Measurements from ENCODE around the gene R3HDM1. TPM values are rescaled to one million over a fixed set of nuclear protein-coding genes. Genes with fewer than 3 reads are reported as not detected.
"Not testable (repeated sequence)": the region's sequence is repeated elsewhere in the genome, so short reads cannot be mapped to it uniquely, and the experiment has no call there.

R3HDM1 gene
- total RNA-seq, 2 experiments from 2014 or later: 68.1 to 70.6 TPM

DNA sequence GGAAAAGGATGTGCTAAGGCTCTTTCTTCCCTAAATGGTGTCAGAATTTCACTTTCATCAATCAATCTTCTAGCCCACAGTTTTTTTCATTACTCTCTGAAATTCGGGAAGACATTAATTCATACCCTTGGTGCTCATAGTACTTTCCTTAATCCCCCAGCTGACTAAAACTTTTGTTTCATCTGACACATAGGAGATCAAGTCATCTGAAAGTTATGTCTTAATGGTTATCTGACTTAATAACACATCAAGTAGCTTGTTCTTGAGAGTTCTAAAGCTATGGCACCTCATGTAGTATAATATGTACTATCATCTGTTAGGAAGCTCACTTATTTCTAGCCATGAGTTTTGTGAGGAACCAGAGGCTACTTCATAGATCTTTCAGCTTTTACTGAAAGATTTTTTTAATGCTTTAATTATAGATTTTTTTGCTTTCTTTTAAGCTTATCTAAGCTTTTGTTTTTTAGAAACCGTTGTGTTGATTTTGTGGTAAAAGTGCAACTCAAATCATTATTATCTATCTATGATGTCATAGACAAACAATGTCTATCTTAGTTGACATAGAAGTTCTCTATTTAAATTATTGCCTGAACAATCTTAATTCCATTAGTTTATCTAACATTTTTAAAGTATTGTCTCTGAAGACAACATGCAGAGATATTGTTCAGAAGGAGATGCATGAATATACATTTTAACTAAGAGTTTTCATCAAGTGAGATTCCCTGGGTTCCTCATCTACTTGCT is 116.7 kb downstream of the R3HDM1 start:
- Mint-ChIP-seq H3K36me3 (peaks cover 35% of the 10 kb centered on the region), H3K4me3 (no peak overlapping the region), H3K27me3 (no peaks in the 10 kb centered on the region), H3K9me3 (no peaks in the 10 kb centered on the region), H3K27ac (no peak overlapping the region), H3K4me1 (peaks cover 14% of the 10 kb centered on the region)
- no peak for DNase-seq

DNA sequence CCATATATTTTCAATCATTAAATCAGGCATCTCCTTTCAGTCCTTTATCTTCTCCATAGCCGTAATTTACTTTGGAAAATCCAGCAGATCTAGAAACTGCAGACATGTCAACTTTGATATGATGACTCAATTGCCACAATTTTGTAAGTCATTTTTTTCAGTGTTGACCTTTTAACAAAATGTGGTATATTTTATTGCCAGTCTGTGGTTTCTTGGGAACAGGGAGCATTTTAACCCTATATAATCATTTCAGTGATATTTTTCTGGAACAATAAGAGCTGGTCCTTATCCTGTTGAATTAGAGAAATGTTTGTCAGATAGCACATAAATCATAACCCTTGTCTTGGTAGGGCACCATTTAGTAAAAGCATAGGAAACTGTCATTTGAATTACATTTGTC is 119.4 kb downstream of the R3HDM1 start:
- H3K9me3 Mint-ChIP-seq: peaks cover 2% of the 10 kb centered on the region
- DNase-seq: no peak
- no peak overlapping the region for H3K27ac Mint-ChIP-seq
- no peaks in the 10 kb centered on the region for H3K27me3 Mint-ChIP-seq
- peaks cover 52% of the 10 kb centered on the region for H3K36me3 Mint-ChIP-seq
- peaks cover 14% of the 10 kb centered on the region for H3K4me1 Mint-ChIP-seq
- H3K4me3 Mint-ChIP-seq: no peak overlapping the region

DNA sequence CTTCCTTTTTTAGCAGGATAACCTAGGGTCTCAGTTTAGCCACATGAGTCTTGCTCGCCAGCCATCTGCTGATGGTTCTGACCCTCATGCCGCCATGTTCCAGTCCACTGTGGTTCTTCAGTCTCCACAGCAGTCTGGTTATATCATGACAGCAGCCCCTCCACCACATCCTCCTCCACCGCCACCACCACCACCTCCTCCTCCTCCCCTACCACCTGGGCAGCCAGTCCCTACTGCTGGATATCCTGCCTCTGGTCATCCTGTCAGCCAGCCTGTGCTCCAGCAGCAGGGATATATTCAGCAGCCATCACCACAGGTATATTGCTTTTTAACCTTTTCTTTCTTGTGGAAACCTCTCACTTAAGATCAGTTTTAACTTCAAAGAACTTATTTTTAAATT is 120.4 kb downstream of the R3HDM1 start:
- Mint-ChIP-seq H3K4me1 (peaks cover 14% of the 10 kb centered on the region), H3K36me3 (peaks cover 55% of the 10 kb centered on the region), H3K9me3 (peaks cover 2% of the 10 kb centered on the region), H3K27me3 (no peaks in the 10 kb centered on the region), H3K27ac (peak overlapping the region; percentile 81), H3K4me3 (no peak overlapping the region)
- DNase-seq: no peak

DNA sequence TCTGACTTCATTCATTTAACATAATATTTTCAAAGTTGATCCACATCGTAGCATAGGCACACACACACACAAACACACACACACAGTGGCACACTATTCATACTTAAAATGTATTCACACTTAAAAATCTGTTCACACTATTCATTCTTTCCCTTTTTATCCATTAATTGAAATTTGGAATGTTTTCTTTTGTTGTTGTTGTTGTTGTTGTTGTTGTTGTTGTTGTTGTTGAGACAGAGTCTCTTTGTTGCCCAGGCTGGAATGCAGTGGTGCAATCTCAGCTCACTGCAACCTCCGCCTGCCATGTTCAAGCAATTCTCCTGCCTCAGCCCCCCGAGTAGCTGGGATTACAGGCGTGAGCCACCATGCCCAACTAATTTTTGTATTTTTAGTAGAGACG is 123.0 kb downstream of the R3HDM1 start:
- not testable (repeated sequence) for H3K4me3 Mint-ChIP-seq, H3K27ac Mint-ChIP-seq, H3K9me3 Mint-ChIP-seq, DNase-seq, H3K27me3 Mint-ChIP-seq
- Mint-ChIP-seq H3K4me1 (peaks cover 27% of the 10 kb centered on the region), H3K36me3 (peaks cover 59% of the 10 kb centered on the region)

DNA sequence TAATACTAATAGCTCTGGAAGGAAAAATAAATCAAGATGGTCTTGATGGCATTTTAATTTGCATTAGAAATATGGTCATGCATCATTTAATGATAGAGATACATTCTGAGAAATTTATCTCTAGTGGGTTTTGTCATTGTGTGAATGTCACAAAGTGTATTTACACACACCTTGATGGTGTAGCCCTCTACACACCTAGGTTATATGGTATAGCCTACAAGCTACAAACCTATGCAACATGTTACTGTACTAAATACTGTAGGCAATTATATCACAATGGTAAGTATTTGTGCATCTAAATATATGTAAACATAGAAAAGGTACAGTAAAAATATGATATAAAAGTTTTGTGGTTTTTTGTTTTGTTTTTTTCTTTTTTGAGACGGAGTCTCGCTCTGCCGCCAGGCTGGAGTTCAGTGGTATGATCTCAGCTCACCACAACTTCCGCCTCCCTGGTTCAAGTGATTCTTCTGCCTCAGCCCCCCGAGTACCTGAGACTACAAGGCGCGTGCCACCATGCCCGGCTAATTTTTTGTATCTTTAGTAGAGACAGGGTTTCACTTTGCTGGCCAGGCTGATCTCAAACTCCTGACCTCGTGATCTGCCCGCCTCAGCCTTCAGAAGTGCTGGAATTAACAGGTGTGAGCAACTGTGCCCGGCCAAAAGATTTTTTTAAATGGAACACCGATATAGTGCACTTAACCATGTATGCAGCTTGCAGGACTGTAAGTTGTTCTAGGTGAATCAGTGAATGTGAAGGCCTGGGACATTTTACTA is 126.7 kb downstream of the R3HDM1 start:
- H3K9me3 Mint-ChIP-seq: peaks cover 2% of the 10 kb centered on the region
- peaks cover 23% of the 10 kb centered on the region for H3K4me1 Mint-ChIP-seq
- H3K36me3 Mint-ChIP-seq: peaks cover 46% of the 10 kb centered on the region
- H3K27ac Mint-ChIP-seq: peak overlapping the region; percentile 91
- DNase-seq: peak; percentile 64
- peak overlapping the region; percentile 70 for H3K4me3 Mint-ChIP-seq
- H3K27me3 Mint-ChIP-seq: no peaks in the 10 kb centered on the region

DNA sequence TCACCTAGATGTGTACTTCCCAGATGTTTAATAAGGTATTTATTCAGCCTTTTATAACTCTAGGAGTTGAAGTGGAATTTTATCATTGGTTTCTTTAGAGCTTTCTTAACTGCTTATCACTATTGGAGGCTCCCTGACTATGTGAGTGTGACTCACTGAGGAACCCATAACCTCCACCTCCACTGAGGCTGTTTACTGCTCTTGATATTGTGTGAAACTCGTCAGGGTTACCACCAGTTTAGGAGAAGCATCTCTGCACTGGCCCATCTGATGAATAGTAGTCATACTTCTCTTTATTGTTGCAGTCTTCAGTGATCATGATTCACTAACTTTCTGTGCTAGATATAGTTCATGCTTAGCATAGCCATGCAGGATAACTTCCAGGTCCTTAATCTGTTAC is 130.8 kb downstream of the R3HDM1 start:
- no peaks in the 10 kb centered on the region for H3K9me3 Mint-ChIP-seq
- H3K4me3 Mint-ChIP-seq: no peak overlapping the region
- no peaks in the 10 kb centered on the region for H3K27me3 Mint-ChIP-seq
- no peak for DNase-seq
- no peak overlapping the region for H3K27ac Mint-ChIP-seq
- H3K4me1 Mint-ChIP-seq: peaks cover 43% of the 10 kb centered on the region
- peaks cover 35% of the 10 kb centered on the region for H3K36me3 Mint-ChIP-seq

DNA sequence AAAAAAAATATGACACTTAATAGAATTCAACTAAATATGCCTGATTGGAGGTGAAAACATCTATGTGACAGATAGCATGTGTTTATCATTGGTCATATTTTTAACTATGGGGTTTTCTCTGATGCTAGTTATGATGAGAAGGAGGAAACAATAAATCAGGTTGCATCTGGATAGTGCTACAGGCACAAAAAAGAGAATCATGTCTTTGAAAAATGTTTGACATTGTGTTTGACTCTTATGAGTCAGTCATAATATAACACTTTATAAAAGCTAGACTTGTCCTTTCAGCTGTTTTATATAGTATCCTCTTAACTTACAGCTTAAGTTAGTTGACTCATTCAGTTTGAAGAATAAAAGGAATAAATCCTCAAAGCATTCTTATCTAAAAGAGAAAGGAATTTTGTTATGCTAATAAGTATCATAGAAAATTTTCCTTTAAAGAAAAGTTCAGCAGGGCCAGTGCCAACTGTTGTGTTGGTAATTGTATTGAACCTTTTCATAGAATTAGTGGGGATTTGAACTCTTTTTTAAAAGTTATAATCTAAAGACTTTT is 131.9 kb downstream of the R3HDM1 start:
- no peak overlapping the region for H3K4me3 Mint-ChIP-seq
- no peak overlapping the region for H3K27ac Mint-ChIP-seq
- H3K27me3 Mint-ChIP-seq: no peaks in the 10 kb centered on the region
- H3K9me3 Mint-ChIP-seq: no peaks in the 10 kb centered on the region
- no peak for DNase-seq
- H3K4me1 Mint-ChIP-seq: peaks cover 38% of the 10 kb centered on the region
- peaks cover 33% of the 10 kb centered on the region for H3K36me3 Mint-ChIP-seq

DNA sequence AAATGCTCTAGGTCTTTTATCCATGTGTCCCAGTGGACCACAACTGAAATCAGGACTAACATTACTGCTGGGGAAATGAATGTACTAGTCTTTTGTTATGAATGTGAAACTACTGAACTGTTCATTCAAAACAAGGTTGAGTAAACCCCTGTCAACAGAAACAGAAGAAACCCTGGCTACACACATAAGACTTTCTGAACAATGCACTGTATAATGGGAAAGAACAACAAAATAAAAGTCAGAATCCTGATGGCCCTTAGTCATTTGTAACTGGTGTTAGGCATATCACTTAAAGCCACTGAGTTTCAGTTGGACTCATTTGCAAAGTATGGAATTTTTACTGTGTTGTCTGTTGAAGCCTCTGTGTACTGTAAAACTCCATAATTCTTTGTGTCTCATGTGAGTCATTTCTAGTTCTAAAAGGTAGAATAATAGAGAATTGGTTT is 133.4 kb downstream of the R3HDM1 start:
- Mint-ChIP-seq H3K27me3 (no peaks in the 10 kb centered on the region), H3K4me3 (no peak overlapping the region), H3K4me1 (peaks cover 32% of the 10 kb centered on the region), H3K27ac (no peak overlapping the region), H3K36me3 (peaks cover 37% of the 10 kb centered on the region), H3K9me3 (no peaks in the 10 kb centered on the region)
- DNase-seq: no peak

DNA sequence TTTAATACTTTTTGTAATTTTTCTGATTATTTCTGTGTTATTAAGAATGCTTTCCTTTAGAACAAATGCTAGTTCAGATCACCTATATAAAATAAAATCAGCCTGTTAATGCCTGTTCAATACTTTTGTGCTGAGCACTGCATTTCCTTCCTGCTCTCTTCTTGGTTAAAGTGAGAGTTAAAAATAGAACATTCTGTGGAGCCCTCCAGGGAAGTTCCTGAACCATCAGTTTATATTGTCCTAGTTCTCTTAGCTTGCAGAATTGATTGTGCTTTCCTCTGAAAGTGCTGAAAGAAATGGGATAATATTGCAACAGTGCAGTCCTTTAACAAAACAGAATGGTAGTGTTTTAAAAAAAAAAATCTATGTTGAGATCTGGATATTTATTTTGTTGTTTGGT is 135.8 kb downstream of the R3HDM1 start:
- Mint-ChIP-seq H3K36me3 (peaks cover 31% of the 10 kb centered on the region), H3K27ac (no peak overlapping the region), H3K9me3 (no peaks in the 10 kb centered on the region), H3K4me3 (no peak overlapping the region), H3K27me3 (no peaks in the 10 kb centered on the region), H3K4me1 (peaks cover 26% of the 10 kb centered on the region)
- DNase-seq: no peak

DNA sequence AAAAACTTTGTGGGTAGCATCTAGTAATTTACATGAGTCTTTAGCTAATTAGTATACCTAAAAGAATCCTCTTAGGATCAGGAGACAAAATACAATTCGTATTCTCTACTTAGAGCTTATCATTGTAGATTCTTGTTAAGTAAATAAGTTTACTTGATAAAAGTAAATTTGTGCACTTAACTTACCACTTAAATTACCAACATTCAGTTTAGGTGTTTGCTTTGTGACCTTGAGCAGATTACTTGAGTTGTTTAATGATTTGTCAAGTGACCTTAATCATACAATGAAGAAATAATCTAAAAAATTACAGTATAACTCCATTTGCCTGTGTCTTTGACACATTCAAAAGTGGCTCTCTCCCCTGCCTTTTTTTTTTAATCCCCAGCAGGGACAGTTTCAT is 143.2 kb downstream of the R3HDM1 start:
- Mint-ChIP-seq H3K27me3 (no peaks in the 10 kb centered on the region), H3K27ac (no peak overlapping the region), H3K9me3 (no peaks in the 10 kb centered on the region), H3K36me3 (peaks cover 14% of the 10 kb centered on the region), H3K4me3 (no peak overlapping the region), H3K4me1 (no peaks in the 10 kb centered on the region)
- DNase-seq: no peak

DNA sequence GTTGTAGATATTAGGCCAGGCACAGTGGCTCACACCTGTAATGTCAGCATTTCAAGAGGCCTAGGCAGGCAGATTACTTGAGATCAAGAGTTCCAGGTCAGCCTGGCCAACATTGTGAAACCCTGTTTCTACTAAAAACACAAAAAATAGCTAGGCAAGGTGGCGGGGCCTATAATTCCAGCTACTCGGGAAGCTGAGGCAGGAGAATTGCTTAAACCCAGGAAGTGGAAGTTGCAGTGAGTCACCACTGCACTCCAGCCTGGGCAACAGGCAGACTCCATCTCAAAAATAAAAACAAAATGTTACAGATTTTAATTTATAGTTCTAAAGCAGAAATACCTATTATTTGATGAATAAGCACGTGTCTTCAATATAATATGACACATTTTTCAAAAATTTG is 144.7 kb downstream of the R3HDM1 start:
- no peak overlapping the region for H3K4me3 Mint-ChIP-seq
- H3K4me1 Mint-ChIP-seq: no peaks in the 10 kb centered on the region

DNA sequence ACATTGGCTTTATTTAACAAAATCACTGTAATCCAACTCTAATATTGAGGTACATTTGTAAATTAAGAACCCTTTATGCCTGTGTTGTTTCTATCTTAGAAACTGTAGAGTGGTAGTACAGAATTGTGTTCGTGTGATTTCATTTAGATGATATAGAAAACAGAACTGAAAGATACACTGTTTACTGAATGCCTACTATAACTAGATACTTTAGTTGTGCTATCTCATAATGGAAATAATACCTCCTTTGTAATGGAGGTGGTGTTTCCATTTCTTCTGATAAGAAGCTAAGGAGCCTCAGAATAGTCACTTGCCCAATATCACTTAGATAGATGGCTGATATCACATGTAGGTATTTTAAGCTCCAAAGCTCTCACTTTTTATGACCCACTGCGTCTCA is 147.8 kb downstream of the R3HDM1 start:
- no peak for DNase-seq
- Mint-ChIP-seq H3K4me1 (no peaks in the 10 kb centered on the region), H3K4me3 (no peak overlapping the region), H3K9me3 (no peaks in the 10 kb centered on the region), H3K27ac (no peak overlapping the region), H3K36me3 (peaks cover 25% of the 10 kb centered on the region), H3K27me3 (no peaks in the 10 kb centered on the region)

More for the DNA sequence above, 144.7 kb downstream of the R3HDM1 start:
- Mint-ChIP-seq H3K27ac (no peak overlapping the region), H3K27me3 (no peaks in the 10 kb centered on the region), H3K36me3 (peaks cover 21% of the 10 kb centered on the region), H3K9me3 (no peaks in the 10 kb centered on the region)
- no peak for DNase-seq

DNA sequence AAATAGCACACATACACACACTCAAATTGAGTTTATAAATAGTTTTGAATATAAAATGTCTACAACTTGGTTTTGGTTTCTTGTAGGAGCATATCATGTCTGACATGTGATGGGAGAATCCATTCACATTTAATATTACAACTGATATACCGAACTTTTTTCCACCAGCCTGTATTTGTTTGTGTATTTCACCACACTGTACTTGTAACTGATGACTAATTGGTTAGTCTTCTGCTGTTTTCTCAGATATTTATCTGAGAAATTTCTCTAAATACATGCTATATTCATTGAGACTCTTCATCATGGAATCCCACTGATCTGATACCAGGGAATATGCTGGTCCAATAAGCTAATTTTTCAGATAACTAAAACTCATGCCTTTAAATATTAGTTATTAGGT is 154.1 kb downstream of the R3HDM1 start:
- Mint-ChIP-seq H3K9me3 (no peaks in the 10 kb centered on the region), H3K27ac (no peak overlapping the region), H3K36me3 (peaks cover 42% of the 10 kb centered on the region), H3K27me3 (no peaks in the 10 kb centered on the region), H3K4me3 (no peak overlapping the region), H3K4me1 (peaks cover 21% of the 10 kb centered on the region)
- no peak for DNase-seq

DNA sequence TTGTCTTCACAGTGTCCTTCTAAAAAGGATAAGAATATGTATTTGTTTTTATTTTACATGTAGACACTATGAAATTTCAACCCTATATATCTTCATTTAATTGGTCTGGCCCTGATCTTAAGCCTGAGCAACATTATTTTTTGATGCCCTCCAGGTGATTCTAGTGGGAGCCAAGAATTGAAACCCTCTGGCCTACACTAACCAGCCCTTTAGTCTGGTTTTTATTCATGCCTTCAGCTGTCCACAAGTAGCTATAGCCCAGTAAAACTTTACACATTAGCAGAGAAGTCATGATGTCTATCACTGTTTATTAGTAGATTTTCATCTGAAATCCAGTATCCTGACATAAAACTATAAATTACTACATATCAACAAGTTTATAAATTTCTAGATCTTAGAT is 157.7 kb downstream of the R3HDM1 start:
- peak overlapping the region; percentile 89 for H3K27ac Mint-ChIP-seq
- H3K4me3 Mint-ChIP-seq: no peak overlapping the region
- peaks cover 25% of the 10 kb centered on the region for H3K4me1 Mint-ChIP-seq
- H3K9me3 Mint-ChIP-seq: no peaks in the 10 kb centered on the region
- DNase-seq: no peak
- peaks cover 34% of the 10 kb centered on the region for H3K36me3 Mint-ChIP-seq
- H3K27me3 Mint-ChIP-seq: no peaks in the 10 kb centered on the region

DNA sequence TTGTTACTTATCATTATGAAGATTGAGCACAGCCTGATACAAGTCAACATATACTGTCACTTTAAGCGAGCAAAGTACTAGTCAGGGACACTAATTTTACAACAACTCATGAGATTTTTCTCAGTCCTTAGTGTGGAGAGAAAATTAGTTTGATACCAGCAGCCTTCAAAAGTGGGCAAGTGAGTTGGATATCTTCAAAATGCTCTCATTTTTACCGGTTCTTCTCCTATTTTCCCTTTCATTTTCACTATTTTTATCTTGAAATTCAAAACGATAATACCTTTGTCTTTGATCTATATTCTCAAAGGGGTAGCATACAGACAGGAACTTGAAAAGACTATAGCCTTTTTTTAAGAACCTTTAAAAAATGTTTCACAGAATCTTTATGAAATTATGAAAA is 158.4 kb downstream of the R3HDM1 start:
- H3K27ac Mint-ChIP-seq: peak overlapping the region; percentile 89
- peaks cover 34% of the 10 kb centered on the region for H3K36me3 Mint-ChIP-seq
- no peaks in the 10 kb centered on the region for H3K27me3 Mint-ChIP-seq
- H3K4me1 Mint-ChIP-seq: peaks cover 29% of the 10 kb centered on the region
- DNase-seq: no peak
- no peaks in the 10 kb centered on the region for H3K9me3 Mint-ChIP-seq
- peak overlapping the region; percentile 69 for H3K4me3 Mint-ChIP-seq
